IMR-90 (cell line): ENCODE measurements around the gene SNAPC4. TPM values are rescaled to one million over a fixed set of nuclear protein-coding genes. Genes with fewer than 3 reads are reported as not detected.

Experiments
- ATAC-seq: fragments of 200-7000 bp; cut with Tn5 transposase; 2 replicates; pipeline ENCODE4 v1.9.1; 2020; ENCODE audit warnings: low read depth, mild to moderate bottlenecking, moderate library complexity
- BruUV-seq: library from RNA; stranded (reverse); fragments of 400-500 nt; replicated peaks from 2 replicates; lab custom pipeline; 2021; lab: Mats Ljungman, UMichigan
- CTCF ChIA-PET: fragments of 300-600 bp; formaldehyde crosslinking; extraction: SDS; loops from one replicate; lab custom pipeline; 2021; ENCODE audit warnings: antibody characterized with exemption; lab: Yijun Ruan, JAX
- POLR2A ChIA-PET: fragments of 300-600 bp; sonication (Branson Sonifier 250); formaldehyde crosslinking; loops from one replicate; lab custom pipeline; 2022; ENCODE audit warnings: antibody characterized with exemption; ENCODE audit not compliant: unreplicated experiment; lab: Charles Lee
- DNase-seq: peaks from one replicate; pipeline ENCODE4 v3.0.0; 2013
- H2AFZ ChIP-seq: replicated peaks from 2 replicates; pipeline ENCODE3; 2013; ENCODE audit warnings: low read length, mild to moderate bottlenecking; ENCODE audit not compliant: poor library complexity
- H2AK5ac ChIP-seq: 2 replicates; pipeline ENCODE4 v1.6.1; 2013; ENCODE audit warnings: low read depth, low read length, inconsistent platforms
- H2AK9ac ChIP-seq: replicated peaks from 2 replicates; pipeline ENCODE3; 2013; ENCODE audit warnings: mild to moderate bottlenecking, low read depth, low read length, moderate library complexity; ENCODE audit not compliant: poor library complexity
- H2BK120ac ChIP-seq: 2 replicates; pipeline ENCODE4 v1.6.1; 2013; ENCODE audit warnings: low read depth, low read length, inconsistent platforms
- H2BK15ac ChIP-seq: 3 replicates; pipeline ENCODE4 v1.6.1; 2013; ENCODE audit warnings: low read depth, low read length, inconsistent platforms
- H2BK20ac ChIP-seq: 2 replicates; pipeline ENCODE4 v1.6.1; 2013; ENCODE audit warnings: low read depth, mild to moderate bottlenecking, inconsistent platforms, low read length, moderate library complexity
- H2BK5ac ChIP-seq: 2 replicates; pipeline ENCODE4 v1.6.1; 2013; ENCODE audit warnings: mild to moderate bottlenecking, low read depth, low read length, inconsistent platforms; ENCODE audit not compliant: poor library complexity, severe bottlenecking
- H3K14ac ChIP-seq: replicated peaks from 2 replicates; pipeline ENCODE4 v1.6.1; 2013; ENCODE audit warnings: low read depth, low read length, inconsistent platforms
- H3K18ac ChIP-seq: 2 replicates; pipeline ENCODE4 v1.6.1; 2013; ENCODE audit warnings: low read depth, low read length, control low read depth
- H3K23ac ChIP-seq: 2 replicates; pipeline ENCODE4 v1.6.1; 2013; ENCODE audit warnings: low read depth, low read length, inconsistent platforms
- H3K27ac ChIP-seq: 2 replicates; pipeline ENCODE4 v1.5.1; 2013; ENCODE audit warnings: mild to moderate bottlenecking, control low read depth, low read length; ENCODE audit not compliant: insufficient read depth
- H3K27me3 ChIP-seq: 2 replicates; pipeline ENCODE4 v1.6.1; 2013; ENCODE audit warnings: low read length; ENCODE audit not compliant: control insufficient read depth, insufficient read depth
- H3K36me3 ChIP-seq: 2 replicates; pipeline ENCODE4 v1.6.1; 2013; ENCODE audit warnings: low read length, mixed read lengths; ENCODE audit not compliant: control insufficient read depth, insufficient read depth
- H3K4ac ChIP-seq: 2 replicates; pipeline ENCODE4 v1.6.1; 2013; ENCODE audit warnings: low read depth, low read length, inconsistent platforms
- H3K4me1 ChIP-seq: 2 replicates; pipeline ENCODE4 v1.6.1; 2013; ENCODE audit warnings: low read length, mixed read lengths; ENCODE audit not compliant: control insufficient read depth, insufficient read depth
- H3K4me2 ChIP-seq: 2 replicates; pipeline ENCODE4 v1.6.1; 2013; ENCODE audit warnings: low read depth, mild to moderate bottlenecking, control low read depth, low read length, moderate library complexity
- H3K4me3 ChIP-seq: 2 replicates; pipeline ENCODE4 v1.5.1; 2013; ENCODE audit warnings: low read depth, mild to moderate bottlenecking, control low read depth, low read length, moderate library complexity; ENCODE audit not compliant: insufficient read depth
- H3K56ac ChIP-seq: 2 replicates; pipeline ENCODE4 v1.6.1; 2013; ENCODE audit warnings: low read length, inconsistent platforms; ENCODE audit not compliant: insufficient read depth; ENCODE audit errors: extremely low read depth
- H3K79me1 ChIP-seq, 2 experiments: 2 replicates each; pipeline ENCODE4 v1.6.1; 2013; ENCODE audit warnings: low read length in 2 of 2, inconsistent platforms in 1 of 2, low read depth in 1 of 2
- H3K9ac ChIP-seq: 2 replicates; pipeline ENCODE4 v1.6.1; 2013; ENCODE audit warnings: low read depth, low read length, control low read depth
- H3K9me1 ChIP-seq: 2 replicates; pipeline ENCODE4 v1.6.1; 2013; ENCODE audit warnings: low read length, inconsistent platforms; ENCODE audit not compliant: insufficient read depth
- H3K9me3 ChIP-seq: 2 replicates; pipeline ENCODE4 v1.6.1; 2013; ENCODE audit warnings: low read length; ENCODE audit not compliant: control insufficient read depth, insufficient read depth
- H4K20me1 ChIP-seq: 2 replicates; pipeline ENCODE4 v1.6.1; 2013; ENCODE audit warnings: low read length, inconsistent platforms; ENCODE audit not compliant: insufficient read depth
- H4K5ac ChIP-seq: 2 replicates; pipeline ENCODE4 v1.6.1; 2013; ENCODE audit warnings: mild to moderate bottlenecking, low read depth, low read length, control low read depth
- H4K8ac ChIP-seq, 2 experiments: 2 replicates each; pipeline ENCODE4 v1.6.1; 2013; ENCODE audit warnings: low read depth in 2 of 2, low read length in 2 of 2, control low read depth in 1 of 2, inconsistent platforms in 1 of 2
- H4K91ac ChIP-seq: 2 replicates; pipeline ENCODE4 v1.6.1; 2013; ENCODE audit warnings: low read depth, low read length, inconsistent platforms; ENCODE audit not compliant: insufficient read depth
- BHLHE40 ChIP-seq: fragments of 150-350 bp; IDR thresholded peaks from 2 replicates; pipeline ENCODE4 v1.6.1; 2016; ENCODE audit warnings: mild to moderate bottlenecking, low read depth, low read length
- CEBPB ChIP-seq: IDR thresholded peaks from 2 replicates; pipeline ENCODE4 v1.6.1; 2012; ENCODE audit warnings: low read depth, low read length, improper control_type of control experiment
- CHD1 ChIP-seq: IDR thresholded peaks from 2 replicates; pipeline ENCODE4 v1.6.1; 2012; ENCODE audit warnings: low read depth, low read length, improper control_type of control experiment
- CTCF ChIP-seq: conservative IDR thresholded peaks from 2 replicates; pipeline ENCODE4 v1.5.1; 2012; ENCODE audit warnings: mild to moderate bottlenecking, low read depth, low read length, improper control_type of control experiment
- ELK1 ChIP-seq: fragments of 150-350 bp; IDR thresholded peaks from 2 replicates; pipeline ENCODE4 v1.6.1; 2016; ENCODE audit warnings: low read depth, mild to moderate bottlenecking, low read length, moderate library complexity, borderline replicate concordance
- FOS ChIP-seq: fragments of 150-350 bp; IDR thresholded peaks from 2 replicates; pipeline ENCODE4 v1.6.1; 2016; ENCODE audit warnings: low read depth, low read length
- MAFK ChIP-seq: IDR thresholded peaks from 2 replicates; pipeline ENCODE4 v1.6.1; 2012; ENCODE audit warnings: low read depth, low read length, improper control_type of control experiment
- MAZ ChIP-seq: IDR thresholded peaks from 2 replicates; pipeline ENCODE4 v1.6.1; 2012; ENCODE audit warnings: low read depth, mild to moderate bottlenecking, low read length, improper control_type of control experiment, moderate library complexity, borderline replicate concordance
- MXI1 ChIP-seq: IDR thresholded peaks from 2 replicates; pipeline ENCODE4 v1.6.1; 2012; ENCODE audit warnings: low read depth, mild to moderate bottlenecking, low read length, moderate library complexity, borderline replicate concordance
- NFE2L2 ChIP-seq: fragments of 150-350 bp; IDR thresholded peaks from 2 replicates; pipeline ENCODE4 v1.6.1; 2016; ENCODE audit warnings: low read depth, mild to moderate bottlenecking, low read length
- POLR2A ChIP-seq: IDR thresholded peaks from 2 replicates; pipeline ENCODE4 v1.6.1; 2012; ENCODE audit warnings: mild to moderate bottlenecking, low read depth, low read length
- RAD21 ChIP-seq: IDR thresholded peaks from 2 replicates; pipeline ENCODE4 v1.6.1; 2012; ENCODE audit warnings: low read length, improper control_type of control experiment
- RCOR1 ChIP-seq: IDR thresholded peaks from 2 replicates; pipeline ENCODE4 v1.6.1; 2012; ENCODE audit warnings: mild to moderate bottlenecking, low read length, improper control_type of control experiment; ENCODE audit not compliant: insufficient replicate concordance
- RFX5 ChIP-seq: IDR thresholded peaks from 2 replicates; pipeline ENCODE4 v1.8.0; 2012; ENCODE audit warnings: low read depth, mild to moderate bottlenecking, low read length, moderate library complexity
- SMC3 ChIP-seq: fragments of 150-350 bp; IDR thresholded peaks from 2 replicates; pipeline ENCODE4 v1.6.1; 2016; ENCODE audit warnings: low read depth, mild to moderate bottlenecking, antibody characterized with exemption, low read length, moderate library complexity
- USF2 ChIP-seq: fragments of 150-350 bp; IDR thresholded peaks from 2 replicates; pipeline ENCODE4 v1.6.1; 2017; ENCODE audit warnings: mild to moderate bottlenecking, antibody characterized with exemption, low read length, low read depth
- WGBS, 2 experiments: methylation state at CpG; one replicate each; pipeline versions ENCODE4 v1.1.5 to v1.1.7; 2013; ENCODE audit warnings: missing lambda C conversion rate in 2 of 2; ENCODE audit not compliant: insufficient read length in 1 of 2; ENCODE audit errors: extremely low coverage in 2 of 2; 5-methylcytosine and 5-hydroxymethylcytosine counted together
- dilution Hi-C: fragments of 300-500 bp; cut with HindIII; formaldehyde crosslinking; loops from one replicate; pipeline ENCODE4 v1.14.3; 2018; ENCODE audit warnings: low sequenced_read_pairs; ENCODE audit not compliant: unreplicated experiment
- in situ Hi-C: fragments of 300-500 bp; cut with MboI; formaldehyde crosslinking; loops from 3 replicates; pipeline ENCODE4 v1.14.3; 2019; ENCODE audit warnings: low sequenced_read_pairs, inconsistent platforms, mixed read lengths
- intact Hi-C: fragments of 100-400 bp; cut with micrococcal nuclease; formaldehyde crosslinking; loops from 2 replicates; pipeline ENCODE4 v1.10.0; 2022
- polyA plus RNA-seq, 3 experiments: library from polyadenylated mRNA; depleted of rRNA; stranded (reverse); fragments of >200 nt; gene quantifications; 2 replicates each; pipeline ENCODE4 v1.2.3, GENCODE V29; 2012; ENCODE audit warnings: low replicate concordance in 1 of 3
- total RNA-seq: library from RNA; depleted of rRNA; stranded (reverse); fragments of >200 nt; gene quantifications from 2 replicates; pipeline ENCODE4 v1.2.3, GENCODE V29; 2012

Gene SNAPC4
- total and polyA plus RNA-seq, 2 of the 4 experiments (the other 2 are of a cell fraction), result 2.5 to 6.5 TPM

GRCh38 chr9:136380381-136380780, 19.6 kb downstream of the SNAPC4 start:
- intact Hi-C loops (no loop called here), in situ Hi-C loops (no loop called here), dilution Hi-C loops (no loop called here)
- H3K14ac ChIP-seq, result no peak overlapping the region
- 100% methylated on average over 4 of the region's 17 CpGs; no CpG with 5 or more reads in 1 of the 2 experiments for WGBS, 2 experiments
- POLR2A ChIA-PET, result no interaction called here
- H3K4me1 ChIP-seq, result no peaks in the 10 kb centered on the region
- H3K23ac ChIP-seq, result no peak overlapping the region
- no peak overlapping the region for H3K27ac ChIP-seq
- H4K5ac ChIP-seq, result no peak overlapping the region
- H3K18ac ChIP-seq, result no peak overlapping the region
- H3K4me3 ChIP-seq, result no peak overlapping the region
- no peaks in the 10 kb centered on the region for H4K20me1 ChIP-seq
- no peak overlapping the region for H2AK5ac ChIP-seq
- CTCF ChIA-PET, result no interaction called here
- H3K4me2 ChIP-seq, result no peak overlapping the region
- no peaks in the 10 kb centered on the region for H3K27me3 ChIP-seq
- no peak for DNase-seq
- no peaks in the 10 kb centered on the region for H3K9me3 ChIP-seq
- no peaks in the 10 kb centered on the region for H3K79me1 ChIP-seq
- peaks cover 54% of the 10 kb centered on the region for H3K36me3 ChIP-seq
- no peak overlapping the region for H3K9ac ChIP-seq
- H2BK120ac ChIP-seq, result no peak overlapping the region
- H3K56ac ChIP-seq, result no peak overlapping the region
- ATAC-seq, result no peak
- H2AK9ac ChIP-seq, result peak overlapping the region; percentile 28
- no peak overlapping the region for H3K4ac ChIP-seq
- no peak overlapping the region for H2BK15ac ChIP-seq
- H4K8ac ChIP-seq, result no peak overlapping the region
- BruUV-seq, result no TSS peak
- no peak overlapping the region for H4K91ac ChIP-seq
- H2BK5ac ChIP-seq, result no peak overlapping the region
- no peak overlapping the region for H2BK20ac ChIP-seq
- TF ChIP-seq CEBPB (no peak), CHD1 (no peak), MAFK (no peak), BHLHE40 (no peak), RFX5 (no peak), MXI1 (no peak), RCOR1 (no peak), MAZ (no peak), SMC3 (no peak), POLR2A (no peak), CTCF (no peak), USF2 (no peak), ELK1 (no peak), NFE2L2 (no peak), FOS (no peak), RAD21 (no peak)
- no peak overlapping the region for H2AFZ ChIP-seq
- no peaks in the 10 kb centered on the region for H3K9me1 ChIP-seq
